Osteoblast (primary cell): Measurements from ENCODE around the gene ARHGEF16. TPM values are rescaled to one million over a fixed set of nuclear protein-coding genes. Genes with fewer than 3 reads are reported as not detected.

Experiments
- DNase-seq: peaks from one replicate; pipeline ENCODE4 v3.0.0; 2011; ENCODE audit warnings: low spot score, mixed read lengths; ENCODE audit not compliant: insufficient read length; ENCODE audit errors: missing footprints
- H2AFZ ChIP-seq: 2 replicates; pipeline ENCODE4 v1.6.0; 2011; ENCODE audit warnings: mild to moderate bottlenecking, low read length
- H3K27ac ChIP-seq: 2 replicates; pipeline ENCODE4 v1.5.1; 2011; ENCODE audit warnings: mild to moderate bottlenecking, low read depth, low read length, moderate library complexity
- H3K27me3 ChIP-seq: 2 replicates; pipeline ENCODE4 v1.6.0; 2012; ENCODE audit warnings: mild to moderate bottlenecking, control low read depth, inconsistent platforms, low read length, moderate library complexity; ENCODE audit not compliant: insufficient read depth
- H3K36me3 ChIP-seq: 2 replicates; pipeline ENCODE4 v1.5.1; 2011; ENCODE audit warnings: mild to moderate bottlenecking, low read length, control low read depth, moderate library complexity; ENCODE audit not compliant: insufficient read depth
- H3K4me1 ChIP-seq: 2 replicates; pipeline ENCODE4 v1.5.1; 2011; ENCODE audit warnings: mild to moderate bottlenecking, low read length, control low read depth, moderate library complexity; ENCODE audit not compliant: insufficient read depth
- H3K4me2 ChIP-seq: 2 replicates; pipeline ENCODE4 v1.6.0; 2011; ENCODE audit warnings: mild to moderate bottlenecking, low read length; ENCODE audit not compliant: insufficient read depth
- H3K4me3 ChIP-seq: fragments of 200-600 bp; sonication (generic); 3 replicates; pipeline ENCODE4 v1.5.1; 2012; ENCODE audit warnings: mild to moderate bottlenecking, low read length, inconsistent platforms; ENCODE audit not compliant: insufficient read depth
- H3K79me2 ChIP-seq: 2 replicates; pipeline ENCODE4 v1.6.0; 2012; ENCODE audit warnings: mild to moderate bottlenecking, low read length, control low read depth, inconsistent platforms; ENCODE audit not compliant: insufficient read depth
- H3K9me3 ChIP-seq: 2 replicates; pipeline ENCODE4 v1.5.1; 2011; ENCODE audit warnings: low read depth, low read length, control low read depth
- H4K20me1 ChIP-seq: 2 replicates; pipeline ENCODE4 v1.6.0; 2012; ENCODE audit warnings: mild to moderate bottlenecking, low read length, control low read depth; ENCODE audit not compliant: insufficient read depth
- total RNA-seq: library from RNA; depleted of rRNA; stranded (reverse); fragments of >200 nt; gene quantifications from 2 replicates; pipeline ENCODE4 v1.2.3, GENCODE V29; 2012
- TF ChIP-seq, protein P1 (sequence below): IDR thresholded peaks from 2 replicates; pipeline ENCODE4 v1.5.1; 2011; ENCODE audit warnings: mild to moderate bottlenecking, low read depth, low read length, moderate library complexity; ENCODE audit errors: extremely low read depth

The ARHGEF16 gene
- total RNA-seq, 1 donor: not detected

DNA sequence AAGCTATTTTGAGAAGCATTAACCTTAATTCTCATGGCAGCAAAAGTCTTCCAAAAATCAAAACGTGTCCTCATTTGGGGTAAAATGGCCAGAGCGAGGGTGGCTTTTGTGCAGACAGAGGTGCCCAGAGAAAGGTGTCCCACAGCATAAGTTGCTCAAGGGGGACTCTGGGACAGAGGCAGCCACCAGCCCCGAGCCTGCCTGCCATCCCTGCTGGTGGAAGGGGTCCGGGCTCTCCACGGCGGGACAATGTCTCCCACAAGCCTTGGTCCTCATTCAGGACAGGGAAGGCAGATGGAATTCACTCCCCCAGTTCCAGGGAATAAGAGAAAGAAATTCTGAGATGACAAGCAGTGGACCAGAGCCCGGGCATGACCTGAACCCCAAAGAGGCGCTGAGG is 12.6 kb upstream of the ARHGEF16 start:
- Histone ChIP-seq H3K27me3 (peaks cover 35% of the 10 kb centered on the region), H2AFZ (no peak overlapping the region), H3K4me3 (no peak overlapping the region), H3K27ac (no peak overlapping the region), H3K79me2 (no peaks in the 10 kb centered on the region), H3K9me3 (no peaks in the 10 kb centered on the region), H3K4me1 (no peaks in the 10 kb centered on the region), H3K4me2 (no peak overlapping the region), H4K20me1 (peaks cover 2% of the 10 kb centered on the region), H3K36me3 (no peaks in the 10 kb centered on the region)
- no peak for DNase-seq
- TF ChIP-seq, protein P1, sequence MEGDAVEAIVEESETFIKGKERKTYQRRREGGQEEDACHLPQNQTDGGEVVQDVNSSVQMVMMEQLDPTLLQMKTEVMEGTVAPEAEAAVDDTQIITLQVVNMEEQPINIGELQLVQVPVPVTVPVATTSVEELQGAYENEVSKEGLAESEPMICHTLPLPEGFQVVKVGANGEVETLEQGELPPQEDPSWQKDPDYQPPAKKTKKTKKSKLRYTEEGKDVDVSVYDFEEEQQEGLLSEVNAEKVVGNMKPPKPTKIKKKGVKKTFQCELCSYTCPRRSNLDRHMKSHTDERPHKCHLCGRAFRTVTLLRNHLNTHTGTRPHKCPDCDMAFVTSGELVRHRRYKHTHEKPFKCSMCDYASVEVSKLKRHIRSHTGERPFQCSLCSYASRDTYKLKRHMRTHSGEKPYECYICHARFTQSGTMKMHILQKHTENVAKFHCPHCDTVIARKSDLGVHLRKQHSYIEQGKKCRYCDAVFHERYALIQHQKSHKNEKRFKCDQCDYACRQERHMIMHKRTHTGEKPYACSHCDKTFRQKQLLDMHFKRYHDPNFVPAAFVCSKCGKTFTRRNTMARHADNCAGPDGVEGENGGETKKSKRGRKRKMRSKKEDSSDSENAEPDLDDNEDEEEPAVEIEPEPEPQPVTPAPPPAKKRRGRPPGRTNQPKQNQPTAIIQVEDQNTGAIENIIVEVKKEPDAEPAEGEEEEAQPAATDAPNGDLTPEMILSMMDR: no peak

DNA sequence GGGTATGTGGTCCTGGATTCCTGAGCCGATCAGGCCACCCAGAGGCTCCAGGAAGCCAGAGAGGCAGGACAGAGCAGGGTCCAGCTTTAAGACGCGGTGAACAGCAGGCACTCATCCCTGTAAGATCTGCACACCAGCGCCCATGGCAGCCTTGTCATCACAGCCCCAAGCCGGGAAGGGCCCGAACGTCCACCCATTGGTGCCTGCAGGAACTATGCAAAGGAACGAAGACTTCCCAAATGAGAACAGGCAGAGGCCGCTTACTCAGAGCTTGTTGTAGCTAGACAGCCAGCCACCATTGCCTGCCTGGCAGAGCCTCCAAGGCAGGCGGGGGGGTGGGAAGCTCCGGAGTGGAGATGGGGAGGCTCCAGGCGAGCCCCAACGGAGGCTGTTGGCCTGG is 12.1 kb upstream of the ARHGEF16 start:
- TF ChIP-seq, protein P1: no peak
- H3K9me3 ChIP-seq: no peaks in the 10 kb centered on the region
- no peak overlapping the region for H2AFZ ChIP-seq
- no peaks in the 10 kb centered on the region for H3K4me1 ChIP-seq
- H3K79me2 ChIP-seq: no peaks in the 10 kb centered on the region
- peaks cover 2% of the 10 kb centered on the region for H4K20me1 ChIP-seq
- no peak overlapping the region for H3K27ac ChIP-seq
- no peak overlapping the region for H3K4me2 ChIP-seq
- H3K36me3 ChIP-seq: no peaks in the 10 kb centered on the region
- no peak overlapping the region for H3K4me3 ChIP-seq
- peaks cover 35% of the 10 kb centered on the region for H3K27me3 ChIP-seq
- no peak for DNase-seq

DNA sequence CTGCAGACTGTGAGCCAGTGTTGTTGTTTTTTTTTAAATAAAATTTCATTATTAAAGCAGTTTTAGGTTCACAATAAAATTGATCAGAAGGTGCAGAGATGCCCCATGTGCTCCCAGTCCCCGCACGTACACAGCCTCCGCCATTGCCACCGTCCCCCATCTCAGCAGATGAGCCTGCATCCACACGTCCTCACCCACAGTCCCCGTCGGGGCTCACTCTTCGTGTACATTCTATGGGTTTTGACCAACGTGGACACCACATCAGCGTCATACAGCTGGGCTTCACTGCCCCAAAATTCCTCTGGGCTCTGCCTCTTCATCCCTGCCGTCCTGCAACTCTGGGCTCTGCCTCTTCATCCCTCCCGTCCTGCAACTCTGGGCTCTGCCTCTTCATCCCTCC is 11.6 kb upstream of the ARHGEF16 start:
- Histone ChIP-seq H3K4me1 (no peaks in the 10 kb centered on the region), H3K27me3 (peaks cover 35% of the 10 kb centered on the region), H2AFZ (no peak overlapping the region), H3K4me3 (no peak overlapping the region), H3K9me3 (no peaks in the 10 kb centered on the region), H3K79me2 (no peaks in the 10 kb centered on the region), H3K4me2 (no peak overlapping the region), H3K36me3 (no peaks in the 10 kb centered on the region), H3K27ac (no peak overlapping the region), H4K20me1 (peaks cover 2% of the 10 kb centered on the region)
- TF ChIP-seq, protein P1: no peak
- DNase-seq: no peak

DNA sequence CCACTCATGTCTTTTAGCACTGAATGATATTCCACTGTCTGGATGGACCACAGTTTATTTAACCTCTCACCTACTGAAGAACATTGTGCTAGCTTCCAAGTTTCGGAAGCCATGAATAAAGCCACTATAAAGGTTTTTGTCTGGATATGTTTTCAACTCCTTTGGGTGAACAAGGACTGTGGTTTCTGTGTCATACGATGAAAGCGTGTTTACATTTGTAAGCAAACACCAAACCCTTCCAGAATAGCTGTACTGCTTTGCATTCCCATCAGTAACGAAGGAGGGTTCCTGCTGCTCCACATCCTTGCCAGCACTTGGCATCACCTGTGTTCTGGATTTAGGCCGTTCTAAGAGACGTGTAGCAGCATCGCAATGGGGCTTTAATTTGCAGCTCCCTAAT is 10.7 kb upstream of the ARHGEF16 start:
- Histone ChIP-seq H2AFZ (no peak overlapping the region), H3K4me2 (no peak overlapping the region), H3K36me3 (no peaks in the 10 kb centered on the region), H3K9me3 (no peaks in the 10 kb centered on the region), H3K27ac (no peak overlapping the region), H3K4me3 (no peak overlapping the region), H3K4me1 (no peaks in the 10 kb centered on the region), H3K79me2 (no peaks in the 10 kb centered on the region), H3K27me3 (peaks cover 35% of the 10 kb centered on the region), H4K20me1 (peaks cover 2% of the 10 kb centered on the region)
- TF ChIP-seq, protein P1: no peak
- no peak for DNase-seq
